ENCODE data around the gene GAGE12H.

DNA sequence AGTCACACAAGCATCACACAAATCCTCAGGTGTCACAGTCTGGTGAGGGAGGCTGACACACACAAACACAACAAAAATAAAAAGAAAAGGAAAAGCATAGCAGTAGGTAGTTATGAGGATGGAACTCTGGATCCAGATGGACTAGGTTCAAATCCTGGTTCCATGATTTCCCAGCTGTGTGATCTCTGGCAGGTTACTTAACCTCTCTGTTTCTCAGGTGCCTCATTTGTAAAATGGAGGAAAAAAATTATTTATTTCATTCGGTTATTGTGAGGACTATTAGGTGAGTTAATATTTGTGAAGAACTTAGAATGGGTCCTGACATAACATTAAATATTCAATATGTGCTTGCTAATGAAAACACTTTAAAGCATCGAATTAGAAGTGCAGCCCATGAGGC, 38.8 kb downstream of the GAGE12H start:
- TF ChIP-seq POLR2A (IDR thresholded peaks at IDR 0.05), result no peak
- TF ChIP-seq, protein P1, sequence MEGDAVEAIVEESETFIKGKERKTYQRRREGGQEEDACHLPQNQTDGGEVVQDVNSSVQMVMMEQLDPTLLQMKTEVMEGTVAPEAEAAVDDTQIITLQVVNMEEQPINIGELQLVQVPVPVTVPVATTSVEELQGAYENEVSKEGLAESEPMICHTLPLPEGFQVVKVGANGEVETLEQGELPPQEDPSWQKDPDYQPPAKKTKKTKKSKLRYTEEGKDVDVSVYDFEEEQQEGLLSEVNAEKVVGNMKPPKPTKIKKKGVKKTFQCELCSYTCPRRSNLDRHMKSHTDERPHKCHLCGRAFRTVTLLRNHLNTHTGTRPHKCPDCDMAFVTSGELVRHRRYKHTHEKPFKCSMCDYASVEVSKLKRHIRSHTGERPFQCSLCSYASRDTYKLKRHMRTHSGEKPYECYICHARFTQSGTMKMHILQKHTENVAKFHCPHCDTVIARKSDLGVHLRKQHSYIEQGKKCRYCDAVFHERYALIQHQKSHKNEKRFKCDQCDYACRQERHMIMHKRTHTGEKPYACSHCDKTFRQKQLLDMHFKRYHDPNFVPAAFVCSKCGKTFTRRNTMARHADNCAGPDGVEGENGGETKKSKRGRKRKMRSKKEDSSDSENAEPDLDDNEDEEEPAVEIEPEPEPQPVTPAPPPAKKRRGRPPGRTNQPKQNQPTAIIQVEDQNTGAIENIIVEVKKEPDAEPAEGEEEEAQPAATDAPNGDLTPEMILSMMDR (IDR thresholded peaks at IDR 0.05), result no peak

Data from right lobe of liver (tissue), 4 donors.